DMS79 treated with DMSO at 0.1 percent for 48 hours (cell line): ENCODE results near the gene IRS1.

Experiments
- DNase-seq: peaks from one replicate; lab custom pipeline; 2025; lab: John Stamatoyannopoulos, UW

The IRS1 gene

GRCh38 chr2:226790011-226790410, 9.6 kb downstream of the IRS1 start:
- DNase-seq, result no peak

GRCh38 chr2:226788881-226789490, 10.6 kb downstream of the IRS1 start:
- no peak for DNase-seq

DNA sequence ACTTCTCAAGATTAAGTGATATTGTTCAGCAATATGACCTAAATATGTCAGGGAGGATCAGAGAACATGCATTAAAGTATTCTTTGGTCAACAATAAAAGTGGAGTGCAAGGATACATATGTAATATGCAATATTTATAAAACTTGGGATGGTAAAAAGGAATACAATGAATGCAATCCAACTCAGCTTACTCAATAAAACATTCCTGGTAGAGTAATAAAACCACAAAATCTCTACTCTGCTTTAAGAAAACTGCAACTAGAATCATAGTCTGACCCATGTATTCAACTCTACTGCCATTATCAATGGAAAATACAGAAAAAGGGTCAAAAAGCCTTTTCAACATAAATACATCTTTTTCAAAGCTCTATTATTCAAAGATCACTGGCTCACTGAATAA, 11.6 kb downstream of the IRS1 start:
- DNase-seq, result no peak

- no peak for DNase-seq
Measured at GRCh38 chr2:226783885-226784284, 15.7 kb downstream of the IRS1 start.

DNA sequence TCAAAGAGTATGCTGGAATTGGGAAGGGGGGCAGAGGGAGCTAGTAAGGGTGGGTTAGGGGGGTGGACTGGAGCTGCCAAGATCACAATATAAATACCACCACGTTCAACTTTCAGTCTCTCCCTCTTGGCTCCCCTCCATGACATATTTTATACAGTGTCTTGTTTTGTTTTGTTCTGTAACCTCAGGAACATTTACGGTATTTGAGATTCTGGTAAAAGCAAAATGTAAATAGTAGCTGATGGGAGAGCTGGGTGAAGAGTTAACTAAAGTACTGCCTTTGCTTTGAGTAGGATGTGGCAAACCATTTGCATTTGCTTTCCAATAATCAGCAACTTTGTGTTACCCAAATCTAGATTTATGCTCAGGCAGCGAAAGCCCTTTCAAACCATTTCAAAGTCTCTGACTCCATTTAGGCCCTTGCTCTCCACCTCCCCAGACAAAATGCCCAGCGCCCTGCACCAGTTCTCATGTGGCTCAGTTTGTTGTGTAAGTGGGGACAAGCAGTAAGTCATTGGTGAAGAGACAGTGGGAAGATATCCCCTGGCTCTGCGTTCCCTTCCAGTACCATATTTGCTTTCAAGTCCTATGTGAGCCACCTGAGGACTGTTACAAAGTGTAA, 17.4 kb downstream of the IRS1 start:
- DNase-seq, result no peak

GRCh38 chr2:226780431-226780830, 19.2 kb downstream of the IRS1 start:
- DNase-seq, result no peak

DNA sequence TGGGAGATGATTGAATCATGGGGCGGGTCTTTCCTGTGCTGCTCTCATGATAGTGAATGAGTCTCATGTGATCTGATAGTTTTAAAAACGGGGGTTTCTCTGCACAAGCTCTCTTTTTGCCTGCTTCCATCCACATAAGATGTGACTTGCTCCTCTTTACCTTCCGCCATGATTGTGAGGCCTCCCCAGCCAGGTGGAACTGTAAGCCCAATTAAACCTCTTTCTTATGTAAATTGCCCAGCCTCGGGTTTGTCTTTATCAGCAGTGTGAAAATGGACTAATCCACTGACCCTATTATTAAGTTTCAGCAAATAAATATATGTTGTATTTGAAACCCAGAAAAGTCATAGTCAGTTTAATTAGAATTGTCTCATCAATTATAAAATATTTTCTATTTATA, 22.0 kb downstream of the IRS1 start:
- DNase-seq, result no peak

DNA sequence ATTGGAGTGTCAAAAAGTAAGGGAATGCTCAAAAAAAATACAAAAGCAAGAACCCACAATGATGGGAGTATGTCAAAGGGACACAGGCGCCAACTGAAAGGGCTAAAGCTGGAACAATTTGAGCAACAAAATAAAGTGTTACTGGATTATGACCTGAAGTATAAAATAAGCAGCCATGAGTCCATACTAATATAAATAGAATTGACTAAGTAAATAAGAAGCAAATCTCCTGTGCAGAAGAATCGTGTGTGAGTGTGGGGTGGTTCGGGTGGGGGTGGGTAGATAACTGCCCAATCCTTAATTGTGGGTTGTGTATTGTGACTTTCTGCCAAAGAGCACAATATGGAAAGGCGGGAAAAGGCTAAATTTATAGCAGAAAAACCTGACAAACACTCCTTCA, 23.5 kb downstream of the IRS1 start:
- no peak for DNase-seq

DNA sequence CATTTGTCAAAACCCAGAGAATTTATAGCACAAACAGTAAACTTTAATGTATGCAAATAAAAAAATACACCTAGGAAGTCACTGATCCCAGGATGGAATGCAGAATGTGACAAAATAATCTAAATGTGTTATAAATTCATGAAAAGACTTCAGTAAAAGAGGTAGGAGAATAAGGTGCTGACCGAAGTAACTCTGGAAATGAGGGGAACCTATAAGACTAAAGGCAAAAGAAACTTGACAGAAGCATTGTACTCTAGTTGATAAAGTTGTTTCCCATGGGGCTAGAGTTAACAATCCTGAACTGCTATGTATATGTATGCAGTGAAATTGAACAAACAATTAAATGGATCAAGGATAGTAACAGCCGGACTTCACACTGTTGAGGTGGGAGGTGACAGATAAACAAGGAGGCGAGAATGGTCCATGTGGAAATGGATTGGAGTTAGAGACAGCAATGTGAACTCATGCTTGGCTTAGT, 24.5 kb downstream of the IRS1 start:
- no peak for DNase-seq

DNA sequence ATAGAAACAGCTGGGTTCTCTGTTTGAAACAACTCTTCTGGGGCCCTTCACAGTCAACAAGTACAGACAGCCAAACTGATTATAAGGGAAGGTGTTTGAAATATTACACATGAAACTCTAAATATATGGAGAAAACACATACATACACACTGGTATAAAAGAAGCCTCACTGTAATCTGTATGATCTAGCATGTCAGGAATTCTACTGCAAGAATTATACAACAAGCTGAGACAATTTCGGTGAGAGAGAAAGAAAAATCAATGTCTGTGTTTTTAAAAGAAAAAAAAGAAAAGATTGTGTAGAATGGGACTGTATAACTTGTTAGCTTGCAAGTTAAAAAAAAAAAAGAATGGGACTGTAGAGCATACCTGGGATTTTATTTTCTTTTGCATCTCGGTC, 26.3 kb downstream of the IRS1 start:
- DNase-seq, result no peak

- no peak for DNase-seq
Measured at GRCh38 chr2:226772389-226773179, 27.0 kb downstream of the IRS1 start.

DNA sequence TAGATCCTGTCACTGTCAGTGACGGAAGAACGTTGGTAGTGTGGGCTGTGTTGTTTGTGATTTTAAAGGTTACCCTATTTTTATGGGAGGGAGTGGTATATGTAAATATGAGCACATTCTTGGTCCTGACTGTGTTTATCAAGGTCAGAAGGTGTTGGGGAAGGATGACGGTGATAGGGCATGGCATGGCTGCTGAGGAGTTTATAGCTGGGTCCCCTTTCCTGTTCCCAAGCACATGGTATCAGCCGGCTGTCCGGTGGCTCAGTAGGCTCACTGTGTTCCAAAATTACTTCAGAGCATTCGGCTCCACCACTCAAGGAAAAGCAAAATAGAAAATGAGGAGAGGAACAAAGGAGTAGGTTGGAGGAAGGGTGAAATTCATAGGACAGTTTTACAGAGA, 28.6 kb downstream of the IRS1 start:
- DNase-seq, result no peak

- DNase-seq, result no peak
Measured at GRCh38 chr2:226767056-226767813, 32.4 kb downstream of the IRS1 start.

DNA sequence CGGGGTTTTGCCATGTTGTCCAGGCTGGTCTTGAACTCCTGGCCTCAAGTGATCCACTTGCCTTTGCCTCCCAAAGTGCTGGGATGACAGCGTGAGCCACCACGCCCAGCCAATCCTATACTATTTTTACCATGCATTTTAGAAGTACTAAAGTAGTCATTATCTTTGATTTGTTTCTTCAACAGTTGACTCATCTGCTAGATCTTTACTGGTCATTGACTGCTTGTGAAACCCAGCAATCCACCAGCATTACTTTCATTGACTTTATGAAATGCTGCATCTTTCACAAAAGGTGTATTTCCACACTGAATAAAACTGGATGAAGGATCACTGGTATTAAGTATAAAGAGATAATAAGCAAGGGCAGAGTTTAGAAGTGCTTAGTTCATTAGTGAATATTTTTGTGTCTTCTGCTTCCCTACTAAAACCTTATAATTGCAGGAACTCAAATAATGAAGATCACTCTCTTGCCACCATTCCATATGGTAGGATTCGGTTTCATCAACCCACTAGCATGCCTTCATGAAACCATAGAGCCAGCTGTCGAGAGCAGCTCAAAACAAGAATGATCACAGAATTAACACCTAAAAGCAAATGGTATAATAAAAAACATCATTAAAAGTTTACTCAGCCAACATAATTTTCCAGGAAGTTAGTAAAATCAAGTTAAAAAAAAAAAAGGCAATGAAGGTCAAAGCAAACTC, 33.1 kb downstream of the IRS1 start:
- DNase-seq, result no peak

DNA sequence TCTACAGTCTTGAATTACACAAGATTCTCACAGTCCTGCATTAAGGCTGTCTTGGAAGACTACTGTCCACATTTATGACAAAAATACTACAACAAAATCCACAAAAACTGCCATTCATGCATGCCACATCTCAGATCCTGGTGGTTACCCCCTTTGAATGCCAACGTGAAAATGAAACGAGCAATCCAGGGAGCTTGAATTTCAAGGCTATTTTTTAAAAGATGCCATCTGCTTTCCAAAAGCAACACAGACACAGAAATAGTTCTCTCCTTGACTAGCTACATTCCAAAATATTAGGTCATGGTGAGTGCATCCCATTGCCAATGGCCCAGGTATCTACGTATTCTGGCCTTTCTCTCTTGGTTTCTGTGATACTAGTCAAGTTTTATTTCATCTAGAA, 36.3 kb downstream of the IRS1 start:
- no peak for DNase-seq

- DNase-seq, result no peak
Measured at GRCh38 chr2:226761195-226761583, 38.4 kb downstream of the IRS1 start.

DNA sequence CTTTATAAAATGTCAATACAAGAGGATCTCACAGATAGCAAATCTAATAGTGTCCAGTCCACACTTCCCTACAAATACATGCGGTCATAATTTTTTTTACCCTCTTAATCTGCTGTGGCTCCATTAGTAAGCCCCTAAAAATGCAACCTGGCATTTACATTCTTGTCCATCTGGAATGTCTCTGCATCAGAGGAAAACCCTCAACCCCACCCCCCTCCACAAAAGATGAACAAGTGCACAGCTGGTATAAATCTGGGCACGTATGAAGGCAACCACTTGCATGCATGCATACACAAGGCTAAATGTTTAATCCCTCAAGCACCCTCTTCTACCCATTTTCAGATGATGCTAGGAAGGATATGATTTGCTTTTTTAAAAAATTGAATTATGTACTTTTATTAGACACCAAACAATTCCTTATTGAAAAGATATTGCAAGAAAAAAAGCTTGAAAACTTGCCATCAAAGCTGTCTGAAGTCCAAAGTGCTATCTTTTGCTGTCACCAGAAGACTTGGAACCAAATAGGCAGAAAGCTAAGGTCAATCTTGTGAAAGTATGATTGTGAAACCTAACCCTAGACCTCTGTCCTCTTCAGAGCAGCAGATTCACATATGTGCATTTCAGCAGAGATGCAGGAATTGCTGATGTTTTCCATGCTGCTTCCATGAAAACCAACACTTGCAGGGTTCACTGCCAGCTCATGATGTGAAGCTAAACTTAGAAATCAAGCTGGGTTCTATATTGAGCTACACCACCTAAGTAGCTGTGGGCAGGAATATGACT, 39.0 kb downstream of the IRS1 start:
- DNase-seq, result no peak

GRCh38 chr2:226759768-226760167, 39.9 kb downstream of the IRS1 start:
- no peak for DNase-seq

DNA sequence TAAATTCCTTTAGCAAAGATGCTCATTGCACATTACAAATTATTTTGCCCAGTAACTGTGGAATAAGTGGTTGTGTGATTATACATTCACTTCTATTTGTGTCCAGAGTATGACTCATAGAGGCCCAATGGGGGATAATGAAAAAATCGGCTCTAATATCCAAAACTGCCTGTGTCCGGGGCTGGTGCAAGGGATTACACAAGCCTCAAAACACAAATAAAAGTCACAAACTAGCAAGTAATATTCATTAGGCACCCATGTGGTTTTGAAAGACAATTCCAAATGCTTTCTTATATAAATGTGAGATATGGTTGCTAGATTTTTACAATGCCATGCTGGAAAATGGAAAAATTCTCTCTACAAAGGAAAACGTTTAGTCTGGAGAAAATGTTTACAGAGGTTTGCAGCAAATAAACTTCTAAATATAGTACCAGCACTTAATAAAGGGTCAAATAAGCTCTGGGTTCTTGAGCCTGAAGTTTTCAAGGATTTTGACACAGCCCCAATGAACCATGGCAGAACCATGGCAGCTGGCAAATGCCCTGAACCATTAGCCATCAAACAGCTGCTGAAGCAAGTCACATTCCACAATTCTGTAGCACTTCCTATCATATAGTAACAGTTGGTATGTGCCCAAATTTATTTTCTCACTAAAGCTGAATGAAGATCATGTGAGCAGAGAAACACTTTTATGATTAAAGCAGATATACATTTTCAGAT, 40.5 kb downstream of the IRS1 start:
- DNase-seq, result no peak

- no peak for DNase-seq
Measured at GRCh38 chr2:226756131-226756530, 43.5 kb downstream of the IRS1 start.
